ENCODE measurements around the gene BCAS3.

BCAS3 gene

DNA sequence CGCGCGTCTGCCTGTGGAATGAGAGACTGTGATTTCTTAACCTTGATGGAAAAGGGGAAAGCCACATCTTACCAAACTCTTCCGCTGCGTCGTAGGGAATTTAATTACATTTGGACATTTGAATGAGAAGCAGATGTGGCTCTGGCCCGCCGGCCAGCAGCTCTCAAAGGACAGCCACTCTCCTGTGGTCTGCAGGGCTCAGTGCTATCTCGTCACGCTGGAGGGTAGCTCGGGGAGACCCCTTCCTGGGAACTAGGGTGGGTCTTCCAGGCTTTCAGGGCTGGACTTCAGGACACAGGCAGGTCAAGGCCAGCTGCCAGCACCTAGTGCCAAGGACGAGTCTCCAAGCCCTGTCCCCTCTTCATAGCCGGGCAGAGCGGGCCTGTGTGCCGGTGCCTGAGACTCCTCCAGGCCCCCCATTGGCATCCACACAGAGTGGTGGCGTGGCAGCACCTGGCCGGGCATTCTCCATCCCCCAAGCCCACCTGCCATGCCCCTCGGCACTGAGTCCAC lies 706.1 kb downstream of the BCAS3 start:
- DNase-seq (ENCODE audit: low read depth): no peak

DNA sequence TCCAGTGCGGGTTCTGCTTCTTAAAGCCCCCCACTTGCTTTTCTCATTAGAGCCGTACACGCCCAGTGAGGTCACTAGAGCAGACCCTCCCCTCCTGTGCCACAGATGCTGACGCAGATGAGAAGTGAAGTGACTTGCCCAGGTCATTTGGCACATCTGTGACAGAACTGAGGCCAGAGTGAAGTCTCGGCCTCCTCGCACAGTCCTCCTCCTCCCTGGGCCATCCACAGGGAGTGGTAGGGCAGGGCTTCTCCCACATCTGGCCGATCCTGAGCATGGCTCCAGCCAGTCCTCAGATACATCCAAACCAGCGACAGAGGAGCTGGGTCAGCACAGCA lies 706.7 kb downstream of the BCAS3 start:
- no peak for DNase-seq (ENCODE audit: low read depth)

DNA sequence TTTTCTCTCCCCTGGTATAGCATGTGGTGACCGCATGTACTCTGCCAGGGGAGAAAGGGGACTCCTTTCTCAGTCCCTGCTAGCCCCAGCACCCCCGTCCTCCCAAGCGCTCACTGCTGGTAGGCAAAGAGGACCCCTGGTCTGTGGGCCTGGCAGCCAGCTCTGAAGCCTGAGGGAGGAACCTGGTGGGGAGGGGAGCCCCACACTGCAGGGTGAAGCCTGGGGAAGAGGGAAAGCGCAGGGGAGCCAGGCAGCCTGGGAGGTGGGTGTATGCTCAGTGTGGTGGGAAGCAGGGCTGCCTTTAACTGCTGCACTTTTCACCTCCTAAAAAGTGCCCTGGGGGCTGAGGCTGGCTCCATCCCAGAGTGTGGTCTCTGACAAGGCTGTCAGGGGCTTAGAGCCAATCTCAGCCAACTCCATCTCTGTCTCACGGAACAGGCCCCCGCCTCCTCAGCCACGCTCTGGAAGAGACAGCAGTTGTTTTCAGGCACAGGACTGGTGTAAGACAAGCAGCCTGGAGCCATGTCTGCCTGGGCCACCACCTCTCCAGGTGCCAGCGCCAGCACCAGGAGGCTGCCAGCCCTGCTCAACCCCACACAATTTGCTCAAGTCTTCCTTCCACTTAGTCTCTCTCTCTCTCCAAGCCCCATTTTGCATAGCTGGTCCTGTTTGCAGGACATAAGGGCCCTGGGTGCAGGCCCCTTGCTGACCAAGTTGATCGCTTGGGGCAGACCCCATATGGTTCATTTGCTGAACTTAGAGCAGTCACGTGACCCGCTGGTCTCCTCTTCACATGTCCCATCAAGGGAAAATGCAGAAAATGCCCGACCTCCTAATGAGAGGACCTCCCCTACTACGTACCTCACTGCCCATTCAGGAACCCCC lies 707.3 kb downstream of the BCAS3 start:
- no peak for DNase-seq (ENCODE audit: low read depth)

DNA sequence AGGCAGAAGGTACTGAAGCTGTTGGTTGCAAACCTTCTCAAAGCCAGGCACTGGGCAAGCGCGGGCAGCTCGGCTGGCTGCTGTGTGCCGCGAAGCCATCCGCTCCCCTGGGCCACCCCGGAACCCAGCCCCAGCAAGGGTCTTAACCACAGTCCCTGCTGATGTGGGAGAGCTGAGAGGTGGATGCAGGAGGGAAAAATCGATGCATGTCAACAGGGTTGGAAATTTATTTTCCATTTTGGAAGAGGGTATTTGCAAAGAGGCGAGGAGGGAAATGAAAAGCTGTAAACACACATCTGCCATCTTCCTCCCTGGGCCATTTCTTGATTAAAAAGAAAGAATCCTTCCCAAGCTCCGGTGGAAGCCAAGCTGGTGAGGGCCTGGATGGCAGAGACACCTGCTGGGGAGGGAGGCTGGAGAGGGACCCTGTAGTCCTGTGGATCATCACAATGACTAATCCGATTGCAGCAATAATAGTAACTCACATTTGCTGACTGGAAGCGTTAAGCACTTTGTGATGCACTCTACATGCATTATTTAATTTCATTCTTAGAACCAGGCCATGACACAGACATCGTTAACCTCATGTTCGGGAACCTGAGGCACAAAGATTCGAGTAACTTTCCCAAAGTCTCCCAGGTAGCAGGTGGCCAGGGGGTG lies 708.1 kb downstream of the BCAS3 start:
- no peak for DNase-seq (ENCODE audit: low read depth)

DNA sequence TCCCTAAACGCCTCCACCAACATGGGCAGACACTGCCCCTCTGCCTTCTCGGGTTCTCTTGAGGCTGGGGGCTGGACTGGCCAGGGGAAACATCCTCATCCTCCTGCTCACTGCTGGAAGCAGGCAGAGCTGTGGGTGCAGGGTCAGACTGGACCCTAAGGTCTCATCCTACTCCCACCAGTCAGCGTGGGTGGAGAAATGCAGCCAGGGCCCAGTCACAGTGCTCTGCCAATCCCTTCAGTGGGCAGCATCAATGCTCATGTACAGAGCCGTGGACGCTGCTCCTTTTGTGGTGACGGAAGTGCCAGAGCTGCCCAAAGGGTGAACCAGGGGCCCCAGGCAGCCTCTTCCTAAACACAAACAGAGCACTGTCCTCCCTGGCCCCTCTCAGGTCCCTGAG lies 708.6 kb downstream of the BCAS3 start:
- no peak for DNase-seq (ENCODE audit: low read depth)

DNA sequence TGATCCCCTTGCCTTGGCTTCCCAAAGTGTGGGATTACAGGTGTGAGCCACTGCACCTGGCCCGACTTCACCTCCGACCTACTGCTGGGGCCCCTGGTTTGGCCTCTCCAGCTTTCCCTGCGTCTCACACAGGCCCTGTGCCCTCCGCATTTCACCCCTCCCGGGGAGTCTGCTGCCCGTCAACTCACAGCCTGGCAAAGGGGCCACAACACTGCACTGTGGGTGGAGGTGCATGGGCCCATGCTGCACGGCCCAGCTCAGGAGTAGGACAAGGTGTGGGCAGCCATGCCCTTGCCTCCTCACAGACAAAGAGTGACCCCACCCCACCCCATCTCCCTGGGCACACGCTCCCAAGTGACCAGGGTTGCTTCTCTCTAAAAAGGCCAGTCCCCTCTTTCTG lies 709.4 kb downstream of the BCAS3 start:
- DNase-seq (ENCODE audit: low read depth): no peak

DNA sequence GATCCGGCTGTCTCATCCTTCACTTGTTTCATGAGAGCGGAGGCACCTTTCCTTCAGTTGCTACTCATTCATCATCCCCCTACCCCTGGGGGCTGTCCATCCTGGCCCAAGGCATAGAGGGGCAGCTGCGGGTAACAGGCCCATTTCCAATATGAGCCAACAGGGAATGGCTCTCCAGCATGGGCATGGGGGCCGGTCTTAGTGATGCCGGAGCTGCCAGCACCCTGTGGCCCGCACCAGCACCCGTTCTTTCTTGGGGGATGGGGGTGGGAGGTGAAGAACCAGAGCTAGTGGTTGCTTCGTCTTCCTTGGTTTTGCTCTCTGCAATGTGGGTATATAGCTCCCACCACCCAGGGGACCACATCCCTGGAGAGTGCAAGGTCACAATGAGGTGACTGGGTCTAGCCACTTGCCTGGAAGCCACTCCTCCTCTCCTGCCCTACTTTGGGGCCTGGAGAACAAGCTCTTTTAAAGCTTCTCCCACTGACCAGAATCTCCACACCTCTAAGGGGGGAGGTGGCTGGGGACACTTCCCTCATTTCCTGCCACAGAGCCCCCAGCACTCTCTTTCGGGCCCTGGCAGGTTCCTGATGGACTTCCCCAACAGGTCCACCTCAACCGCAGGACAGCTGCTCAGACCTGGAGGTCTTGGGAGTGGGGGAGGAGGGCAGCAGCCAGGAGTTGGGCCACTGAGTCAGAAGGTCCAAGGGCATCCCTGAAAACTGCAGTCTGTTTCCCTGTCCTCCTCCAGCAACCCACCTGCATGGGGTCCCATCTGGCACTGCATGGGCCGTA lies 710.1 kb downstream of the BCAS3 start:
- no peak for DNase-seq (ENCODE audit: low read depth)

DNA sequence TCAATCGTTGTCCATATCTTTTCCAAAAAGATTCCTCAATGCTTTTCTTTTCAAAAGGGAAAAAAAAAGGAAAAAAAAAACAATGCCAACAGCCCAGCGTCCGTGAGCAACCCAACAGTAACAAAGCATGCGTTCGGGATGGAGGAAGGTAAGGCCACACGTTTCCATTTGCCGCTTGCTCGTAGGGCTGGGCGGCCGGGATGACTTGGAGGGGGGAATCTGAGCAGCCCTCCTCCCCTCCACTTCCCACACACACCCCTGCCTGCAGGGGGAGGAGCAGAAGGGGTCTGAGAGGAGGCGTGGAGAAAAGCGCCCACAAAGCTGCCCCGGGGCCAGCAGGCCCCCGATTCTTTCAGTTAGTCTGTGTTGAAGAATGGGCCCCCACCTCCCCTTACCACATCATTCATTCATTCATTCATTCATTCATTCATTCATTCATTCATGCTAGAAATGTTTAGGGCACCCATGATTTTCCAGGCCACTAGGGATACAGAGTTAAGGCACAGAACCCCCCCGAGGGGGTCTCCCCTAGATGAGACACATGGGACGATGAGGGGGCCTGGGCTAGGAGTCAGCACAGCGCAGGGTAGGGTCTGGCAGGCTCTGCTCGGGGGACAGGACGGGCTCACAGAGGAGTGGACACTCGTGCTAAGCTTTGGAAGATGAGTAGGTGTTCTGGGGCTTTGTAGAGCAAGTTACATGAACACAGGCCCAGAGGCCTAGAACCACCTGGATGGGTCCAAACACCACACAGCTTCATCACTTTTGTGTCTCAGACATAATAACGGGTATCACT lies 711.1 kb downstream of the BCAS3 start:
- DNase-seq (ENCODE audit: low read depth): no peak

DNA sequence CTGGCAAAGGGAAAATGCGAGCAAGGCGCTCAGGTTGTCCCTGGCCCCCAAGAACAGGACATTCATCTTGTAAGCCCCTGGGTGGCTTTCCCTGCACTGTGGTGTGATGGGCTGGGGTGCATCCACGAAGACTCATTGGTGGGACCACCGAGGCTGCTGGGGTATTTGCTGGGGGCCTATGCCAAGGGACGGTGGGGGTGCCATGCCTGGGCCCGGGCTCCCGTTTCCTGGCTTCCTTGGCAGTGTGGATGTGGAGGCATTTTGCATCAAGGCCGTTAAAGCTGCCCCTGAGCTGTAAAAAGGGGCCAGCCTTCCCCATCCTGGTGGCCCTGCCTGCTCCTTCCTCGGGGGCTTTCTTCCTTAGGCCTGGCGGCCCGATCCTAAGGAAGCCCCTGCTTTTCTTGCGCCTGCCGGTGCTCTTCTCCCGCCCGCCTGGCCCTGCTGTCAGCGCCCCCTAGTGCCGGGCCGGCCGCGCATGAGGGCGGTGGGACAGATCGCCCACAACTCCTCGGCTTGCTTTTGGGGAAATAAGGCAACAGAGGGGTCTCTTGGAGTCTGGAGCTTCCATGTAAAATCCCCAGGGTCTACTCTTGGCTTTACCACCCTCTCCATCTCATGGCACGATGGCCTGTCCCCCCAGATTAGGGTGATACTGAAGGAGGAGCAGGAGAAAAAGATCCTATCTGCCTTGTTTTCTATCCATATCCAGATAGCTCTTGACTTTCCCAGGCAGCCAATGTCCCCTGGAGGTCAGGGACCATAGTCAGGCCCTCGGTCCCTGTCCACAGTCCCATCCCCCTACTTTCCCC lies 712.2 kb downstream of the BCAS3 start:
- DNase-seq (ENCODE audit: low read depth): no peak

DNA sequence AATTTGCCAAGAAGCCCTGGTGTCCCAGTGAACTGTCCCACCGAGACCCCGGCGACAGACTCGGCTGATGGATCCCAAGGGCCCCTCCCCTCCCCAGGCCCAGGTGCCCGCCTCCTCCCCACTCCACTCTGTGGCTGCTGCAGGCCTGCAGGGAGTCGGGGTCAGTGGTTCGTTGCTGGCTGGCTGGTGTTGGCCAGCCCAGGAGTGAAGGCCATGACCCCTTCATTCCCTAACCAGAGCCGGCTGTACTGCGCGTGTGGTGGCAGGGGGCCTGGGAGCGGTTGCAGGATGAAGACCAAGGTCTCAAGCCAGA lies 712.8 kb downstream of the BCAS3 start:
- no peak for DNase-seq (ENCODE audit: low read depth)

DNA sequence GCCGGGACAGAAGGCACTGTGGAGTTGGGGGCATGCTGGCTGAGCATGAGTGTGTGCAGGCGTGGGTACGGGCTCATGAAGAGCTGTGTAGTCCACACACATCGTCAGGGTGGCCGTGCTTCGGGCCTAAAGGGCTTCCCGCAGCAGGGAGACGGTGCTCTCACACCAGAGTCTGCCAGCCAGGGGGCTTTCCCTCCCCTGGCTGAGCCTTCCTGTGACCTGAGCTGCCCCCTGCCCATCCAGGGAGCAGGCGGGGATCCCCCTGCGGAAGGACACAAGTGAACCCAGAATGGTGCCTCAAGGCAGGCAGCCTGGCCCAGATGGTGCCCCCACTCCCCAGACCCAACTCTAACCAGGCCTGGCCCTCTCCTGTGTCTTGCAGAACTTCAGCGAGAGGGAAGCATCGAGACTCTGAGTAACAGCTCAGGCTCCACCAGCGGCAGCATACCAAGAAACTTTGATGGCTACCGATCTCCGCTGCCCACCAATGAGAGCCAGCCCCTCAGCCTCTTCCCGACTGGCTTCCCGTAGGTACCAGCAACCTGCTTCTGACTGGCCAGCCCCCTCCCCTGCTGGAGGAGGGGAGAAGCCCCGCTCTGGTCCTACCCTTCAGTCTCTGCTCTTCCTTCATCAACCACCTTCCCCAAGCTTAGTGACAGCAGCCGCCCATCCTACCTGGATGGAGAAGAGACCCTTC lies 714.1 kb downstream of the BCAS3 start:
- DNase-seq (ENCODE audit: low read depth): no peak

DNA sequence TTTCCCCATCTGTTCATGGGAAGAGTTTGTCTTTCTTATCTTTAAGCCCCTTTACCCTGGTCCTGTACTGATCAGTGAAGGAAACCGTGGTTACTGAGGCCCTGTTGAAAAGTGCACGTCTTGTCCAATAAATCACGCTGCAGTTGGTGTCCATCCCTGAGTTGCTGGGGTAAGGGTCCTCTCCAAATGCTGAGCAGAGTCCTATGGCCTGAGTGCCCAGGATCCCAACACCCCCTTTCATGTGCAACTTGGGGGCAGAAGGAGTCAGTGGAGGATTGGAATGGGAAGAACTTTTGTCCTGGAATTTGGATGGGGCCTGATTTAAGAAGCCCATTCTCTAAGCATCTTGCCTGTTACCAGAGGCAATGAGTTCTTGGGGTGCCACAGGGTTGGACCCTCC lies 715.0 kb downstream of the BCAS3 start:
- DNase-seq (ENCODE audit: low read depth): no peak

DNA sequence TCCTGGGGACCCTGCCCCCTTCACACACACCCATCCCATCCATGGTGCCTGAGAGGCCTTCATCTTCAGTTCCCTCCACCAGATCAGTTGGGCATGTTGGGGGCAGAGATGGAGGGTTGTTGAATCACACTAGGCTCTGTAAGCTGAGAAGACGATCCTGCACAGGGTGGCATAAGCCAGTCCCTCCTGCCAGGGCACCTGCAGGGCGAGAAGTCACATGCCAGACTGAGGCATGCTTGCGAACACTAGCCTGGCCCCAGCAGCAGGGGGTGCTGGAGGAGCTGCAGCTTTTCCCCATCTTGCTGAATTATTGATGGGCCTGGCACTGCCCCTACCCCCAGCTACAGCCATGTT lies 715.9 kb downstream of the BCAS3 start:
- DNase-seq (ENCODE audit: low read depth): no peak

DNA sequence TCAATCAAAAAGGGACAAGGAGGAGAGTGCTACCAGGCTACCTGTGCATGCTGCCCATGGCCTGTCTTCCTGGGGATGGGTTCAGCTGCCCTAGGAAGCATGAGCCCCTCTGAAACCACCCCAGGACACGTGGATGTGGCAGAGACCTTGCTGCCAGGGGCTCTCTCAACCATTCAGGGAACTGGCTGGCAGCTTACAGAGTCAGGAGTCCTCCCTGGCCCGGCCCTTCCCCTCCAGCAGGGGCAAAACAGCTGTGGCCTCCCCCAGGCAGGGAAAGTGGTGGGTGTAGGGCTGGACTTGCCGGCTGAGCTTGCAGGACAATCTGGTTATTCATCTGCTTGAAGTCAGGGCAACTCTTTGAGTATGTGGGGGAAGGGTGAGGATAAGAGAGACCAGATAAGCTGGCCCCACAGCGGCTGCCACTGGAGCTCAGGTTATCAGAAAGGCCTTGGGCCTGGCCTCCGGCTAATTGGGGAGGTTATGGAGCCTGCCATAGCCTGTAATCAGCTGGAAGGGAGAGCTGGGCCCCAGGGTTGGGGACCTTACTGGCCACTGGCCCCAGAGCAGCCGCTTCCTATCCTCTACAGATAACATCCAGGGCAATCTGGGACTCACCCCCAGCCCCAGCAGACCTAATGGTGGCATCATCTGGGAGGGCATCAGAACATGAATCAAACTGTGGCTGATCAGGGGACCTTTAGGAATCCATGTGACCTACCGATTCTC lies 716.4 kb downstream of the BCAS3 start:
- no peak for DNase-seq (ENCODE audit: low read depth)

DNA sequence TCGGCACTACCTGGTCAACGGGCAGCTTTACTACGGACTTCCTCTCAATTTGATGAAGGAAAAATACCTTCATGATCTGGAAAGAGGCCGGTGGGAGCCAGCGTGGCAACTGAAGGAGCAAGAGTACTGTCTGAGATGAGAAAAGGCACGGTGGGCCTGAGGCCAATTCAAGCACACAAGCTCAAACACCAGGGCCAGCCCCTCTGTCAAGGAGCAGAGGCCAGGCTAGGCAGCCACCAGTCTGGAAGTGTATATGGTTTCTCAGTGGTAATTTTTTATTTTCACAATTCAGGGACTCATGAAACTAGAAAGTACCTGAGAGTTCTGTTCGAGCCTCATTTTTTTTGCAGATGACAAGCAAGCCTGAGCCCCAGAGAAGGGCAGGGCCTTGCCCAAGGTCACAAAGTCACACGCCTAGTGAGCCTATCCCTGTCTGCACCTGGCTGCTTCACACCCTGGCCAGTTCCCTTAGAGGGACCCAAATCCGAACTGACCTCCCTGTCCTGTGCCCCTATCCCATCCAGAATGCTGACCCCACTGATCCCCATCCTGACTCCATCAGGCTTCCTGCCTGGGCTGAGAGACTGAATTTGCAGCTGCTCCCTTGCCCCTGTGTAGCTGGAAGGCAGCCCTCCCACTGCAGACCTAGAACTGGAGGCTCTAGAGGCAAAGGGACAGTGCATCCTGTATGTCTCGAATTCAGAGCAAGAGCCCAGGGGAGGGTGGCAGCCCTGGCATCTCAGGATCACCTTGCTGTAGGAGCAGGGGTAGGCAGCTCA lies 717.2 kb downstream of the BCAS3 start:
- no peak for DNase-seq (ENCODE audit: low read depth)

DNA sequence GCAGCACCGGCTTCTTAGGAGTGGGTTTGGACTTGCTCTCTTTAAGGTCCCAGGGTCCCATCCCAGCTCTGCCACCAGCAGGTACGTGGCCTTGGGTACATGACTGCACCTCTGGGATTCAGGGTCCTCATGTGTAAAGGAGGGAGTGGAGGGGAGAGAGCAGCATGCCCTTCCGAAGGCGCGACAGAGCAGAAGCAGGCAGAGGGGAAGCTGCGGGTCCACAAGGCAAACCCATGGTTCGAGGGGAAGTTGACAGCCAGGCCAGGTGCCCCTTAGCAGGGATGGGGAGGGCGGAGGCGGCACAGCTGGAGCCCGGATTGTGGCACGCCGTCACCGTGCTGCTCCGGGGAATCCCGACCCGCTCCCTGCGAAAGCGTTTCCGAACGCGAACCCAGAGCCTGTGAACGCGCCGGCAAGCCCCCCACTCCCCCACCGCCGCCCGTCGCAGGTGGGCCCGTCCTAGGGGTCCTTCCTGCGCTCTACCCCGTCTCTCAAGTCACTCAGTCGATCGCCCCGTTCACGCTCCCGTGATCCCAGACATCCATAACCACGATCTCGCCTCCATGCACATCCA lies 717.8 kb downstream of the BCAS3 start:
- DNase-seq (ENCODE audit: low read depth): no peak

DNA sequence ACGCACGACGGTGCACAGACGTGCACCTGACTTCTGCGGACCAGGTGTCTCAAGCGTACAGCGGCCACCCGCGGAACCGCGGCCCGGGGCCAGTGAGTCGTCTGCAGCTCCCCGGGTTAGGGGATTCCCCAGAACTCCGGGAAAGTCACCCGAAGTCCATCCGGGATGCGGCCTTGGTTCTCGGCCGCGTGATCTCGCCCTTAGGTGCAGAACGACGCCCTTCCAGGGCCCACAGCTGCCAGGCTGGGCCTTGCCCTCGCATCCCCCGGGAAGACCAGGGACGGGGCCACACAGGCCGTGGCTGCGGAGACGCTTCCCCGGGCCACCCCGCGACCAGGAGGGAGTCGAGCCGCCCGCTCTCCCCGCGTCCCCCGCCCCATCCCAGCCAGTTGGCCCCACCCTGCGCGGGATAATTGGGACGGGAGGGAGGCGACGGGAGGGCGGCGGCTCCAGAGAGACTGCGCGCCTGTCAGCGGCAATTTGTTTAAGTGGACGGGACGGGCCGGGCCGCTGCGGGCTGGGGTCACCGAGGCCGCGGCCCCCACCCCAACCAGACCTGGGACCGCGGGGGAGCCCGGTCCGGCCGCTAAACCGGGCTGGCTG lies 718.4 kb downstream of the BCAS3 start:
- no peak for DNase-seq (ENCODE audit: low read depth)

DNA sequence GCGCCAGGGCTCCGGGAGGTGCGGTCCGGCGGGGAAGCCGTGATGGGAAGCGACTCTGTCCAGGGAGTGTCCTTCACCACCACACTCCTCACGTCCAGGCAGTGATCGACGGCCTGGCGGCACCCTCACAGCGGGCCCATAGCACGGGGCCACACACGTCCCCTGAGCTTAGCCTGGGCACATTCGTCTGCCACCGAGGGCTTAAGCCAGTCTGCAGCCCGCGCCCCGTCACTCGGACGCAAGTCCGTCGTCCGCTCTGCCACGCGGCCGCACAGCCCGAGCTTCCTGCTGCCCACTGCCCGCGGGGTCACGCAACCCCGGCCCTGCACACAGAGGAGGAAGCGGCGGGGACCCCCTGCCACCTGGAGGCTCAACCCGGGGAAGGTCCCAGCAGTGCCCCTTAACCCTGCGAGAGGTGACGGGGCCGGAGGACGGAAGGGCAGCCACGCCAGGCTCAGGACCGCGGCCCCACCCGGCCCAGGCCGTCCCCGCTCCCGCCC lies 719.0 kb downstream of the BCAS3 start:
- no peak for DNase-seq (ENCODE audit: low read depth)

Data from CMK (cell line).